NCI-H1436 (cell line): ENCODE results near the gene SOWAHA.

Experiments
- DNase-seq: peaks from one replicate; lab custom pipeline; 2025; lab: John Stamatoyannopoulos, UW

Gene SOWAHA

GRCh38 chr5:132825834-132826391 is 12.8 kb downstream of the SOWAHA start:
- DNase-seq = no peak

GRCh38 chr5:132826424-132827082 is 13.5 kb downstream of the SOWAHA start:
- DNase-seq = no peak

GRCh38 chr5:132827943-132828673 is 15.0 kb downstream of the SOWAHA start:
- DNase-seq = no peak

- DNase-seq = no peak
These were observed 15.9 kb downstream of the SOWAHA start for GRCh38 chr5:132828846-132829494.

GRCh38 chr5:132829742-132830435 is 16.8 kb downstream of the SOWAHA start:
- peak; percentile 54 for DNase-seq

- DNase-seq = peak; percentile 22
These were observed 17.5 kb downstream of the SOWAHA start, which contains the start of gene SHROOM1 for GRCh38 chr5:132830436-132831094. TSS of gene SHROOM1 (minus strand) at chr5:132830647. CDS start at chr5:132826140, 4,507 bp downstream.

GRCh38 chr5:132831095-132831860 is 18.2 kb downstream of the SOWAHA start:
- DNase-seq = no peak

- DNase-seq = no peak
These were observed 19.5 kb downstream of the SOWAHA start for GRCh38 chr5:132832612-132833011.

GRCh38 chr5:132834057-132834456 is 21.0 kb downstream of the SOWAHA start:
- no peak for DNase-seq

GRCh38 chr5:132836852-132837251 is 23.8 kb downstream of the SOWAHA start:
- no peak for DNase-seq

- DNase-seq = no peak
These were observed 24.8 kb downstream of the SOWAHA start for GRCh38 chr5:132837868-132838267.

GRCh38 chr5:132838516-132839282 is 25.6 kb downstream of the SOWAHA start:
- no peak for DNase-seq

GRCh38 chr5:132839426-132840301 is 26.6 kb downstream of the SOWAHA start:
- DNase-seq = no peak

- no peak for DNase-seq
These were observed 27.2 kb downstream of the SOWAHA start for GRCh38 chr5:132840313-132840712.

GRCh38 chr5:132840896-132841295 is 27.8 kb downstream of the SOWAHA start:
- DNase-seq = no peak

- DNase-seq = no peak
These were observed 28.2 kb downstream of the SOWAHA start for GRCh38 chr5:132841305-132841704.

GRCh38 chr5:132848270-132848669 is 35.2 kb downstream of the SOWAHA start:
- no peak for DNase-seq

GRCh38 chr5:132849347-132849746 is 36.2 kb downstream of the SOWAHA start:
- DNase-seq = no peak

GRCh38 chr5:132850066-132850465 is 37.0 kb downstream of the SOWAHA start:
- DNase-seq = no peak
